Myocyte (in vitro differentiated cells): ENCODE data around the gene PLCH1. TPM values are rescaled to one million over a fixed set of nuclear protein-coding genes. Genes with fewer than 3 reads are reported as not detected.

ENCODE experiments used
- DNase-seq: peaks from one replicate; pipeline ENCODE4 v3.0.0-alpha.2; 2012; ENCODE audit warnings: low read depth
- total RNA-seq: library from RNA; depleted of rRNA; stranded (reverse); fragments of >200 nt; gene quantifications from 2 replicates; pipeline ENCODE4 v1.2.3, GENCODE V29; 2014

Gene PLCH1
- total RNA-seq, 1 donor from 2014 or later = 0.62 TPM

GRCh38 chr3:155387571-155387970 lies 357.3 kb downstream of the PLCH1 start:
- peak; percentile 54 for DNase-seq

GRCh38 chr3:155386919-155387318 lies 358.0 kb downstream of the PLCH1 start:
- DNase-seq = peak; percentile 10

- no peak for DNase-seq
Measured at GRCh38 chr3:155385896-155386625, 358.8 kb downstream of the PLCH1 start.

- DNase-seq = peak; percentile 76
Measured at GRCh38 chr3:155382396-155383042, 362.4 kb downstream of the PLCH1 start.

GRCh38 chr3:155377847-155378246 lies 367.0 kb downstream of the PLCH1 start:
- no peak for DNase-seq

GRCh38 chr3:155377071-155377470 lies 367.8 kb downstream of the PLCH1 start:
- DNase-seq = no peak

- DNase-seq = no peak
Measured at GRCh38 chr3:155372281-155372680, 372.6 kb downstream of the PLCH1 start.

- peak; percentile 50 for DNase-seq
Measured at GRCh38 chr3:155370764-155371503, 373.9 kb downstream of the PLCH1 start.

- DNase-seq = peak; percentile 6
Measured at GRCh38 chr3:155370198-155370597, 374.7 kb downstream of the PLCH1 start.

GRCh38 chr3:155369735-155370134 lies 375.1 kb downstream of the PLCH1 start:
- no peak for DNase-seq

- DNase-seq = no peak
Measured at GRCh38 chr3:155369244-155369643, 375.6 kb downstream of the PLCH1 start.

- no peak for DNase-seq
Measured at GRCh38 chr3:155368786-155369185, 376.1 kb downstream of the PLCH1 start.

- no peak for DNase-seq
Measured at GRCh38 chr3:155367506-155367905, 377.4 kb downstream of the PLCH1 start.

GRCh38 chr3:155365178-155365783 lies 379.6 kb downstream of the PLCH1 start:
- DNase-seq = no peak

- no peak for DNase-seq
Measured at GRCh38 chr3:155364492-155364891, 380.4 kb downstream of the PLCH1 start.

- no peak for DNase-seq
Measured at GRCh38 chr3:155363690-155364070, 381.2 kb downstream of the PLCH1 start.

GRCh38 chr3:155362808-155363689 lies 381.8 kb downstream of the PLCH1 start:
- DNase-seq = no peak

GRCh38 chr3:155360281-155360680 lies 384.6 kb downstream of the PLCH1 start:
- no peak for DNase-seq

- no peak for DNase-seq
Measured at GRCh38 chr3:155356594-155357370, 388.1 kb downstream of the PLCH1 start.

GRCh38 chr3:155354658-155355057 lies 390.2 kb downstream of the PLCH1 start:
- no peak for DNase-seq
